GM04503 (cell line): ENCODE measurements around the gene POLR2C.

ENCODE experiments used
- DNase-seq: peaks from one replicate; pipeline ENCODE4 v3.0.0-alpha.2; 2012; ENCODE audit warnings: low read depth

Gene POLR2C

GRCh38 chr16:57452021-57452420, 10.5 kb upstream of the POLR2C start:
- no peak for DNase-seq

GRCh38 chr16:57462978-57463362, 491 bp downstream of the POLR2C start:
- DNase-seq: no peak

GRCh38 chr16:57464523-57464922, 2.0 kb downstream of the POLR2C start:
- DNase-seq: no peak

GRCh38 chr16:57468346-57468745, 5.9 kb downstream of the POLR2C start:
- DNase-seq: no peak

- no peak for DNase-seq
Observed at GRCh38 chr16:57469046-57469445, 6.6 kb downstream of the POLR2C start.

GRCh38 chr16:57469917-57470470, 7.5 kb downstream of the POLR2C start:
- no peak for DNase-seq

- no peak for DNase-seq
Observed at GRCh38 chr16:57470711-57471110, 8.2 kb downstream of the POLR2C start.

- no peak for DNase-seq
Observed at GRCh38 chr16:57471209-57471608, 8.7 kb downstream of the POLR2C start.

- no peak for DNase-seq
Observed at GRCh38 chr16:57471852-57472664, 9.6 kb downstream of the POLR2C start.

- no peak for DNase-seq
Observed at GRCh38 chr16:57472665-57473060, 10.2 kb downstream of the POLR2C start.

GRCh38 chr16:57473176-57473840, 10.8 kb downstream of the POLR2C start:
- DNase-seq: no peak

- DNase-seq: no peak
Observed at GRCh38 chr16:57473906-57474305, 11.4 kb downstream of the POLR2C start.

GRCh38 chr16:57474671-57475661, 12.5 kb downstream of the POLR2C start:
- no peak for DNase-seq

- DNase-seq: no peak
Observed at GRCh38 chr16:57475711-57476339, 13.3 kb downstream of the POLR2C start.

- no peak for DNase-seq
Observed at GRCh38 chr16:57476546-57477410, 14.3 kb downstream of the POLR2C start.

GRCh38 chr16:57477531-57478202, 15.2 kb downstream of the POLR2C start:
- DNase-seq: no peak

GRCh38 chr16:57478396-57479204, 16.1 kb downstream of the POLR2C start:
- no peak for DNase-seq

GRCh38 chr16:57479205-57479975, 16.9 kb downstream of the POLR2C start:
- DNase-seq: no peak
